Renal pelvis (tissue), 12 donors: Measurements from ENCODE around the gene TCHP. TPM values are rescaled to one million over a fixed set of nuclear protein-coding genes. Genes with fewer than 3 reads are reported as not detected.
"Not testable (repeated sequence)": the region's sequence is repeated elsewhere in the genome, so short reads cannot be mapped to it uniquely, and the experiment has no call there.

Experiments used
- DNase-seq: peaks from one replicate; pipeline ENCODE4 v3.0.0-alpha.2; 2013
- long read RNA-seq, 16 experiments: transcript quantifications; one replicate each; lab custom pipeline, GENCODE V29; 2026
- polyA plus RNA-seq, 3 donors: library from polyadenylated mRNA; unstranded; fragments of 120-200 nt; gene quantifications; one replicate each; pipeline ENCODE4 v1.2.1, GENCODE V29; 2013; ENCODE audit not compliant: insufficient read length in 3 of 3

Gene TCHP
- 10 to 100 TPM; 24.6 to 32.1 (median 27.7) TPM for polyA plus RNA-seq
- long read RNA-seq, donor 1, partial matches to known transcripts, result 176 of 188 reads
- long read RNA-seq, donor 1, other reads (novel, unspliced or antisense), result 8 of 188 reads
- long read RNA-seq, donor 2, partial matches to known transcripts, result 0 of 5 reads
- long read RNA-seq, donor 2, other reads (novel, unspliced or antisense), result 0 of 5 reads
- long read RNA-seq, donor 3, partial matches to known transcripts, result 0 of 4 reads
- long read RNA-seq, donor 3, other reads (novel, unspliced or antisense), result 0 of 4 reads
- long read RNA-seq, donor 4, partial matches to known transcripts, result 0 of 7 reads
- long read RNA-seq, donor 4, other reads (novel, unspliced or antisense), result 0 of 7 reads
- long read RNA-seq, donor 5, partial matches to known transcripts, result 0 of 2 reads
- long read RNA-seq, donor 5, other reads (novel, unspliced or antisense), result 0 of 2 reads
- long read RNA-seq, donor 6, partial matches to known transcripts, result 8 of 38 reads
- long read RNA-seq, donor 6, other reads (novel, unspliced or antisense), result 24 of 38 reads
- long read RNA-seq, donor 7, partial matches to known transcripts, result 8 of 11 reads
- long read RNA-seq, donor 7, other reads (novel, unspliced or antisense), result 0 of 11 reads
- long read RNA-seq, donor 8, partial matches to known transcripts, result 0 of 3 reads
- long read RNA-seq, donor 8, other reads (novel, unspliced or antisense), result 0 of 3 reads
- long read RNA-seq, donor 9, partial matches to known transcripts, result 18 of 22 reads
- long read RNA-seq, donor 9, other reads (novel, unspliced or antisense), result 0 of 22 reads
- long read RNA-seq, donor 10, partial matches to known transcripts, result 0 of 4 reads
- long read RNA-seq, donor 10, other reads (novel, unspliced or antisense), result 0 of 4 reads
- long read RNA-seq, donor 11, partial matches to known transcripts, result 6 of 11 reads
- long read RNA-seq, donor 11, other reads (novel, unspliced or antisense), result 0 of 11 reads
- long read RNA-seq, donor 12, transcript TCHP-202 (13 exons, 3,090 nt), result major isoform, 5 of 8 reads
- long read RNA-seq, donor 12, partial matches to known transcripts, result 0 of 8 reads
- long read RNA-seq, donor 12, other reads (novel, unspliced or antisense), result 0 of 8 reads
- long read RNA-seq, donor 13, partial matches to known transcripts, result 0 of 2 reads
- long read RNA-seq, donor 13, other reads (novel, unspliced or antisense), result 0 of 2 reads
- long read RNA-seq, donor 14, result 0 reads
- long read RNA-seq, donor 15, partial matches to known transcripts, result 6 of 10 reads
- long read RNA-seq, donor 15, other reads (novel, unspliced or antisense), result 0 of 10 reads
- long read RNA-seq, donor 16, partial matches to known transcripts, result 0 of 6 reads
- long read RNA-seq, donor 16, other reads (novel, unspliced or antisense), result 0 of 6 reads

GRCh38 chr12:109899783-109900751 lies at the start of gene TCHP:
TCHP (plus strand) TSS chr12:109900274; CDS start chr12:109903027, 2,753 bp downstream.
- peak; percentile 91 for DNase-seq

- not testable (repeated sequence) for DNase-seq
Measured at GRCh38 chr12:109850518-109850917, 49.6 kb upstream of the TCHP start.

- no peak for DNase-seq
Measured at GRCh38 chr12:109855377-109855776, 44.7 kb upstream of the TCHP start.

- no peak for DNase-seq
Measured at GRCh38 chr12:109857715-109858114, 42.4 kb upstream of the TCHP start.

- no peak for DNase-seq
Measured at GRCh38 chr12:109858764-109859163, 41.3 kb upstream of the TCHP start.

GRCh38 chr12:109860977-109861376 lies 39.1 kb upstream of the TCHP start:
- no peak for DNase-seq

GRCh38 chr12:109861689-109862314 lies 38.3 kb upstream of the TCHP start:
- no peak for DNase-seq

GRCh38 chr12:109862491-109862890 lies 37.6 kb upstream of the TCHP start:
- DNase-seq, result not testable (repeated sequence)

GRCh38 chr12:109863847-109864712 lies 36.0 kb upstream of the TCHP start:
- no peak for DNase-seq

- no peak for DNase-seq
Measured at GRCh38 chr12:109864916-109865315, 35.2 kb upstream of the TCHP start.

GRCh38 chr12:109868182-109869051 lies 31.7 kb upstream of the TCHP start:
- no peak for DNase-seq

GRCh38 chr12:109870648-109871047 lies 29.4 kb upstream of the TCHP start:
- no peak for DNase-seq

GRCh38 chr12:109871668-109872314 lies 28.3 kb upstream of the TCHP start:
- DNase-seq, result no peak

GRCh38 chr12:109873653-109874052 lies 26.4 kb upstream of the TCHP start:
- no peak for DNase-seq

GRCh38 chr12:109875572-109876131 lies 24.4 kb upstream of the TCHP start:
- DNase-seq, result no peak

- DNase-seq, result no peak
Measured at GRCh38 chr12:109876406-109876805, 23.7 kb upstream of the TCHP start.
